Sigmoid colon (tissue), 7 donors: ENCODE measurements around the gene MRPL10. TPM values are rescaled to one million over a fixed set of nuclear protein-coding genes. Genes with fewer than 3 reads are reported as not detected.
A peak's percentile ranks its signal among the peaks of the same experiment; 100 is the strongest.

Experiments
- DNase-seq: peaks from one replicate; pipeline ENCODE4 v3.0.0-alpha.2; 2019
- H3K27ac ChIP-seq, 4 donors: fragments of 200-600 bp; sonication (generic); one replicate each; pipeline ENCODE4 v1.5.1; 2016 to 2019; ENCODE audit warnings: mild to moderate bottlenecking in 1 of 4
- H3K27me3 ChIP-seq, 3 donors: fragments of 200-600 bp; sonication (generic); one replicate each; pipeline ENCODE4 v1.5.1; 2019; ENCODE audit warnings: mild to moderate bottlenecking in 1 of 3
- H3K36me3 ChIP-seq, 4 donors: fragments of 200-600 bp; sonication (generic); one replicate each; pipeline ENCODE4 v1.5.1; 2016 to 2019
- H3K4me1 ChIP-seq, 4 donors: fragments of 200-600 bp; sonication (generic); one replicate each; pipeline ENCODE4 v1.5.1; 2017 to 2019
- H3K4me3 ChIP-seq, 4 donors: fragments of 200-600 bp; sonication (generic); one replicate each; pipeline ENCODE4 v1.5.1; 2017 to 2019; ENCODE audit warnings: mild to moderate bottlenecking in 2 of 4, moderate library complexity in 1 of 4
- H3K9me3 ChIP-seq, 4 donors: fragments of 200-600 bp in 3 of 4; sonication (generic) in 3 of 4; one replicate each; pipeline versions ENCODE4 v1.5.1 to v1.6.1; 2013 to 2019
- EP300 ChIP-seq, 4 donors: sonication (generic); formaldehyde crosslinking; IDR thresholded peaks; one replicate each; pipeline ENCODE4 v1.6.1; 2017; ENCODE audit warnings: antibody characterized with exemption in 4 of 4
- POLR2A ChIP-seq, 2 donors: fragments of 450-650 bp; IDR thresholded peaks; one replicate each; pipeline ENCODE4 v1.6.1; 2016; ENCODE audit warnings: antibody characterized with exemption in 2 of 2, mild to moderate bottlenecking in 2 of 2, moderate library complexity in 2 of 2
- POLR2AphosphoS5 ChIP-seq, 4 donors: sonication (generic); formaldehyde crosslinking; IDR thresholded peaks; one replicate each; pipeline ENCODE4 v1.6.1; 2017; ENCODE audit warnings: antibody characterized with exemption in 4 of 4
- WGBS, 2 donors: extraction: QIAGEN DNeasy Blood & Tissue Kit; methylation state at CpG; one replicate each; pipeline ENCODE4 v1.1.7; 2013; 5-methylcytosine and 5-hydroxymethylcytosine counted together
- intact Hi-C: fragments of 100-400 bp; cut with DNase I; formaldehyde crosslinking; loops from one replicate; pipeline ENCODE4 v1.15.1; 2023
- polyA plus RNA-seq, 3 donors: library from polyadenylated mRNA; stranded (reverse); fragments of 200-250 nt; gene quantifications; one replicate each; pipeline ENCODE4 v1.2.3, GENCODE V29; 2013
- total RNA-seq, 4 donors: library from RNA; depleted of rRNA; stranded (reverse); fragments of >200 nt; gene quantifications; one replicate each; pipeline ENCODE4 v1.1.0, GENCODE V29; 2016
- TF ChIP-seq, protein P1 (sequence below), 4 experiments: fragments of 450-650 bp in 3 of 4; fragments of 200-600 bp in 1 of 4; IDR thresholded peaks; one replicate each; pipeline ENCODE4 v1.5.1; 2016 to 2019; ENCODE audit warnings: antibody characterized with exemption in 4 of 4, mild to moderate bottlenecking in 3 of 4, moderate library complexity in 2 of 4
- donor health status: healthy with polysubstance abuse.
- donor health status: Bipolar disorder and iron deficiency.
- donor health status: healthy.

The MRPL10 gene
- total and polyA plus RNA-seq, 7 donors: 38.8 to 58.8 (median 54.8) TPM

DNA sequence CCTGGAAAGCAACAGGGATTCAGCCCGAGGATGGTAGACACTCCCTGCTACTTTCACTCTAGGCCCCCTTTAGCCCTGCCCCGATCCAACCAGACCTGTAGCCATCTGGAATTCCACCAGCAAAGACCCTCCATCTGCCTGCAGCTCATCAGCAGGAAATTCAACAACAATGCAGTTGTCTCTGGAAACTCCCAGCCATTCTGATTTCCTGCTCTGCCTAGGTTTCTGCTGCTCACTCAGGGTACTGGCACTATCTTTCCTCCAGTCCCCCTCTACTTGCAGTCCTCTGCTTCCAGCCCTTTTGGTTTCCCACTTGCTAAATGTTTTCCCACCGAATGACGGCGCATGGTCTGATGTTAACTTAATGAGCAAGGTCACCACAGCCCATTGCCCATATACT lies 22.3 kb upstream of the MRPL10 start:
- no peak for TF ChIP-seq EP300 (IDR thresholded peaks at IDR 0.05)
- no peak for TF ChIP-seq POLR2AphosphoS5 (IDR thresholded peaks at IDR 0.05)
- TF ChIP-seq, protein P1, sequence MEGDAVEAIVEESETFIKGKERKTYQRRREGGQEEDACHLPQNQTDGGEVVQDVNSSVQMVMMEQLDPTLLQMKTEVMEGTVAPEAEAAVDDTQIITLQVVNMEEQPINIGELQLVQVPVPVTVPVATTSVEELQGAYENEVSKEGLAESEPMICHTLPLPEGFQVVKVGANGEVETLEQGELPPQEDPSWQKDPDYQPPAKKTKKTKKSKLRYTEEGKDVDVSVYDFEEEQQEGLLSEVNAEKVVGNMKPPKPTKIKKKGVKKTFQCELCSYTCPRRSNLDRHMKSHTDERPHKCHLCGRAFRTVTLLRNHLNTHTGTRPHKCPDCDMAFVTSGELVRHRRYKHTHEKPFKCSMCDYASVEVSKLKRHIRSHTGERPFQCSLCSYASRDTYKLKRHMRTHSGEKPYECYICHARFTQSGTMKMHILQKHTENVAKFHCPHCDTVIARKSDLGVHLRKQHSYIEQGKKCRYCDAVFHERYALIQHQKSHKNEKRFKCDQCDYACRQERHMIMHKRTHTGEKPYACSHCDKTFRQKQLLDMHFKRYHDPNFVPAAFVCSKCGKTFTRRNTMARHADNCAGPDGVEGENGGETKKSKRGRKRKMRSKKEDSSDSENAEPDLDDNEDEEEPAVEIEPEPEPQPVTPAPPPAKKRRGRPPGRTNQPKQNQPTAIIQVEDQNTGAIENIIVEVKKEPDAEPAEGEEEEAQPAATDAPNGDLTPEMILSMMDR (IDR thresholded peaks at IDR 0.05): no peak
- no peak for TF ChIP-seq POLR2A (IDR thresholded peaks at IDR 0.05)
- Histone ChIP-seq H3K27me3 (peaks cover 44 to 98% (median 92%) of the 10 kb centered on the region in 3 donors), H3K4me1 (peaks cover 0 to 19% (median 15%) of the 10 kb centered on the region in 4 donors), H3K27ac (no peak overlapping the region), H3K4me3 (no peak overlapping the region), H3K9me3 (no peaks in the 10 kb centered on the region), H3K36me3 (no peaks in the 10 kb centered on the region)
- 58 to 74% methylated on average over 5 of the region's 5 CpGs for WGBS, 2 donors
- intact Hi-C loops: no loop called here
- DNase-seq: no peak

DNA sequence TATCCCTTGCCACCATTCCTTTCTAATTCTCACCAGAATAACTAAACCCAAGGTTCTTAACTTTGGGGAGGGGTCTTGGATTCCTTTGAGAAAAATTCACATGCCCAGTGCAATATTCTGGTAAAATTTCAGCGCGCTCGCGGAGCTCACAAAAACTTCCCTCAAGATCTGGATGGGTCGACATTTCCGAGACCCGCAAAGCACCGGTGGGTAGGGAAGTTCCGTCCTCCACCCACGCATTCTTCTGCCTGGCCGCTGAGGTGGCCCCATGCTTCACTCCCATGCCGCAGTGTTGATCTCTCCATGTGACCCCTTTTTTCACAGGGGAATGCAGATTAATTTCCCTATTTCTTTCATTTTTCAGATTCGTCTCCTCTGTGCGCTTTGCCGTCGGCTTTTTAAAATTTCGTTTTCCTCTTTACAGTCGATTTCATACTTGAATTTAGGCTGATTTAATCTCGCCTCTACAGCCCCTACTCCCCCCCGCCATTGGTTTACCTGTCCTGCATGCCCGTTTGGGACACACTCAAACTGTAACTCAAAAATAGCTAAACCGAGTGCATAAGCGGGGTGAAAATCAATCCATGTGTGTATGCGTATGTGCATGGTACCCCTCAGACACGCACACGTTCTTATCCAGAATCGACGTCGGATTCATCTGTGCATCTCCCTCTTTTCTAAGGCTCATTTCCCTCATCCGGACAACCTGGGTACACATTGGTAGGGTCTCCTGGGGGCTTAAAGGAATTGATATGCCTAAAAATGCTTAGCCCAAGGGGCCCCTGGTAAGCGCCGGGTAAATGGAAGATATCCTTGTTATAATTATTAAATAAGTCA lies 21.0 kb upstream of the MRPL10 start:
- no peaks in the 10 kb centered on the region for H3K9me3 ChIP-seq
- intact Hi-C loops: no loop called here
- no peaks in the 10 kb centered on the region for H3K36me3 ChIP-seq
- 41 to 76% methylated on average over 32 of the region's 32 CpGs for WGBS, 2 donors
- peaks cover 0 to 24% (median 18%) of the 10 kb centered on the region in 4 donors for H3K4me1 ChIP-seq
- peaks cover 55 to 100% (median 95%) of the 10 kb centered on the region in 3 donors for H3K27me3 ChIP-seq
- no peak overlapping the region for H3K4me3 ChIP-seq
- H3K27ac ChIP-seq: no peak overlapping the region
- TF ChIP-seq, protein P1 (IDR thresholded peaks at IDR 0.05): no peak
- TF ChIP-seq POLR2AphosphoS5 (IDR thresholded peaks at IDR 0.05) (peak in 3 of 4 donors; percentile 17 to 70 (median 64)), EP300 (IDR thresholded peaks at IDR 0.05) (no peak), POLR2A (IDR thresholded peaks at IDR 0.05) (no peak)
- no peak for DNase-seq

DNA sequence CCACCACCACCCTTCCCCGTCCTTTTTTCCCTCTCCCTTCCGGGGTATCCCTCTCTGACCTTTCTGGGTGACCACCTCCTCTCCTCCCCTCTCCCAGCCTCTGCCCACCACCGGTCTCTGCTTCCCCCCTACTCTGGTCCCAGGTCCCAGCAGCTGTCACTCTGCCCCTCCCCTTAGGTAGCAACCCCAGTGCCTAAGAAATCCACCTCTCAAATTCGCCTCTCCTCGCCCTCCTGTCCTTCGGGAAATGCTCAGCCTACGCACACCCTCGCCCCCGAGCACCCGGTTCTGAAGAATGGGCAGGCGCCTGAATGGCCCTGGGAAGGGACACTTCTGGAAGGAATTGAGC lies 20.4 kb upstream of the MRPL10 start:
- TF ChIP-seq POLR2A (IDR thresholded peaks at IDR 0.05) (no peak), POLR2AphosphoS5 (IDR thresholded peaks at IDR 0.05) (no peak), EP300 (IDR thresholded peaks at IDR 0.05) (no peak)
- TF ChIP-seq, protein P1 (IDR thresholded peaks at IDR 0.05): no peak
- no peak for DNase-seq
- Histone ChIP-seq H3K4me3 (no peak overlapping the region), H3K27me3 (peaks cover 61 to 100% (median 96%) of the 10 kb centered on the region in 3 donors), H3K27ac (no peak overlapping the region), H3K9me3 (no peaks in the 10 kb centered on the region), H3K4me1 (peaks cover 0 to 28% (median 21%) of the 10 kb centered on the region in 4 donors), H3K36me3 (no peaks in the 10 kb centered on the region)
- 36 to 47% methylated on average over 11 of the region's 11 CpGs for WGBS, 2 donors
- intact Hi-C loops: no loop called here

DNA sequence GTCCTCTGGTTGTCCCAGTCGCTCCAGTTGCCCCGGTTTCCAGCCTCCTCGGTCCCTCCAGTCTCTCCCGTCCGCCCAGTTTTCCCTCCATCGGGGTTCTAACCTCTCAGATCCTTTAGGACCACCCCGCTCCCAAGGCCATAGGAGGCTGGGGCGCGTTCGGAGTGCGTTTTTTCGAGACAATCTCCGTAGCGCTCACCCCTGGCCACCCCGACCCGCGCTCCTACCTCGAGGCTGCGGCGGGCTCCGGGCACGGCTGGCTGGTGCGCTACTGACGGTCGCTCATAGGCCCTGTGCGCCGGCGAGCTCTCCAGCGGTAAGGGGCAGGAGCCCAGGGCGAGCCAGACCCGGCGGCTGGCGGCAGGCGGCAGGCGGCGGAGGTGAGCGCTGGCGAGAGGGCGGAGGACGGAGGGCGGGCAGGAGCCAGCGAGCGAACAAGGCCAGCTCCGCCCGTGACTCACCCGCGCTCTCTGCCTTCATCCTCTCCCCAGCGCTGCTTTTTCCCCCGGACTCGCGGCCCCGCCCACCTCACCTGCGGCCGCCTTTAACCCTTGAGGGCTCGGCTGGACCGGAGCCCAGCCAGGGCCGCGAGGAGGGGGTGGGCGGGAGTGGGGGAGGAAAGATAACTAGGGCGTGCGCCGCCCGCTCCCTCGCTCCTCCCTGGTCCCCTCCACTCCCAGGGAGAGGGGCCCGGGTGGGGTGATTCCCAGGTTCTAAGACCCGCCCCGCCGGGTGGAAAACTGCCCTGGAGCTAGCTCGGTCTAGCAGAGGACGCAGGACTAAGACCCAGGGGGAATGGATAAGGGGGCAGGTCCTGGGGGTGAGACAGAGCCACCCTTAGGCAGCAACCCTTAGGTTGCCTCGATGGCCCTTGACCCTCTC lies 19.6 kb upstream of the MRPL10 start, which contains the start of gene SP6:
Gene SP6, minus strand, starts transcription at position 472 of the 882 bp plus-strand sequence. CDS start 2,734 bp downstream, outside the sequence.
- Histone ChIP-seq H3K4me1 (peaks cover 0 to 28% (median 21%) of the 10 kb centered on the region in 4 donors), H3K27ac (no peak within 1 kb of the TSS), H3K9me3 (no peaks in the 10 kb centered on the region), H3K36me3 (no peaks in the 10 kb centered on the region), H3K4me3 (peak within 1 kb of the TSS in 3 of 4 donors; percentile 19 to 33 (median 33)), H3K27me3 (peaks cover 68 to 100% (median 98%) of the 10 kb centered on the region in 3 donors)
- 1 to 5% methylated on average over 71 of the region's 71 CpGs for WGBS, 2 donors
- TF ChIP-seq POLR2AphosphoS5 (IDR thresholded peaks at IDR 0.05) (no peak), EP300 (IDR thresholded peaks at IDR 0.05) (no peak), POLR2A (IDR thresholded peaks at IDR 0.05) (no peak)
- TF ChIP-seq, protein P1 (IDR thresholded peaks at IDR 0.05): no peak
- intact Hi-C loops: no loop called here
- no peak for DNase-seq
